SK-N-MC (cell line): ENCODE data around the gene TMCO4.

Experiments
- EZH2 ChIP-seq: fragments of 200-600 bp; sonication (generic); IDR thresholded peaks from one replicate; pipeline ENCODE4 v1.6.1; 2017; ENCODE audit warnings: antibody characterized with exemption
- FOXP2 ChIP-seq: optimal IDR thresholded peaks from 2 replicates; pipeline ENCODE3; 2011; ENCODE audit warnings: mild to moderate bottlenecking, moderate library complexity; ENCODE audit not compliant: insufficient read depth; ENCODE audit errors: extremely low read length, control extremely low read depth
- POLR2AphosphoS5 ChIP-seq: IDR thresholded peaks from 2 replicates; pipeline ENCODE4 v1.6.1; 2012; ENCODE audit warnings: mild to moderate bottlenecking, low read depth, low read length, borderline replicate concordance

GRCh38 chr1:19709260-19709793 is 90.4 kb downstream of the TMCO4 start:
- no peak for TF ChIP-seq EZH2
- TF ChIP-seq POLR2AphosphoS5: no peak
- no peak for TF ChIP-seq FOXP2
